Pancreas (tissue), 10 donors: ENCODE measurements around the gene SLCO2B1. TPM values are rescaled to one million over a fixed set of nuclear protein-coding genes. Genes with fewer than 3 reads are reported as not detected.
A peak's percentile ranks its signal among the peaks of the same experiment; 100 is the strongest.

ENCODE experiments used
- ATAC-seq, 4 donors: fragments of 200-7000 bp; cut with Tn5 transposase; one replicate each; pipeline versions ENCODE4 v1.8.0 to v1.9.1; 2020; ENCODE audit warnings: mild to moderate bottlenecking in 4 of 4, moderate library complexity in 4 of 4
- DNase-seq, 6 donors: peaks; one replicate each; pipeline ENCODE4 v3.0.0-alpha.2; 2020
- FAIRE-seq: peaks from 2 replicates; lab custom pipeline; 2012; peaks lifted over from hg19 to GRCh38; lab: Jason Lieb, UNC
- H3K27ac ChIP-seq, 4 donors: fragments of 200-600 bp; sonication (generic); 1 replicate in 3 of 4; 2 replicates in 1 of 4; pipeline versions ENCODE4 v1.5.0 to v1.8.0; 2020
- H3K27me3 ChIP-seq, 4 donors: fragments of 200-600 bp; one replicate each; pipeline ENCODE4 v1.8.0; 2021
- H3K36me3 ChIP-seq, 3 donors: fragments of 200-600 bp; sonication (generic) in 1 of 3; one replicate each; pipeline versions ENCODE4 v1.5.0 to v1.8.0; 2020 to 2021
- H3K4me1 ChIP-seq, 3 donors: fragments of 200-600 bp; one replicate each; pipeline ENCODE4 v1.8.0; 2021
- H3K4me3 ChIP-seq, 4 donors: fragments of 200-600 bp; sonication (generic) in 2 of 4; one replicate each; pipeline versions ENCODE4 v1.5.0 to v1.8.0; 2020 to 2021
- H3K9me3 ChIP-seq, 4 donors: fragments of 200-600 bp; one replicate each; pipeline ENCODE4 v1.8.0; 2021
- WGBS, 2 donors: extraction: QIAGEN DNeasy Blood & Tissue Kit; methylation state at CpG; one replicate each; pipeline ENCODE4 v1.1.7; 2013; 5-methylcytosine and 5-hydroxymethylcytosine counted together
- intact Hi-C, 3 donors: fragments of 100-400 bp; cut with DNase I; formaldehyde crosslinking; loops; one replicate each; pipeline versions ENCODE4 v1.11.1 to v1.14.2; 2022
- polyA plus RNA-seq, 2 donors: library from polyadenylated mRNA; stranded (reverse); fragments of 200-250 nt; gene quantifications; one replicate each; pipeline ENCODE4 v1.2.3, GENCODE V29; 2013
- total RNA-seq, 6 donors: library from RNA; stranded (reverse); fragmentation: NEBNext Ultra II Directional in 4 of 6; extraction: Animal tissue kit (Norgen Biotek cat#: 25700) in 4 of 6; gene quantifications; one replicate each; pipeline versions ENCODE4 v1.2.1 to v1.2.4, GENCODE V29; 2021 to 2023
- TF ChIP-seq, protein P1 (sequence below), 4 donors: fragments of 200-600 bp; sonication (generic) in 3 of 4; IDR thresholded peaks; one replicate each; pipeline versions ENCODE4 v1.5.0 to v1.8.0; 2021; ENCODE audit warnings: antibody characterized with exemption in 4 of 4
- donor health status: healthy with polysubstance abuse.
- donor health status: DM: no; HTN: no; CAD: no; lungs with moderate emphysema.
- donor health status: DM: no; HTN: no; CAD: no.
- donor health status: control.
- donor health status: control.
- donor health status: Bipolar disorder and iron deficiency.
- donor health status: DM: yes; HTN: yes; CAD: no.
- donor health status: DM: no; HTN: no; CAD: no.
- donor health status: DM: no; HTN: no; CAD: no.
- donor health status: DM: yes; HTN: yes; CAD: no.

The SLCO2B1 gene
- total and polyA plus RNA-seq, 8 donors: 3.6 to 71.4 (median 25.9) TPM

DNA sequence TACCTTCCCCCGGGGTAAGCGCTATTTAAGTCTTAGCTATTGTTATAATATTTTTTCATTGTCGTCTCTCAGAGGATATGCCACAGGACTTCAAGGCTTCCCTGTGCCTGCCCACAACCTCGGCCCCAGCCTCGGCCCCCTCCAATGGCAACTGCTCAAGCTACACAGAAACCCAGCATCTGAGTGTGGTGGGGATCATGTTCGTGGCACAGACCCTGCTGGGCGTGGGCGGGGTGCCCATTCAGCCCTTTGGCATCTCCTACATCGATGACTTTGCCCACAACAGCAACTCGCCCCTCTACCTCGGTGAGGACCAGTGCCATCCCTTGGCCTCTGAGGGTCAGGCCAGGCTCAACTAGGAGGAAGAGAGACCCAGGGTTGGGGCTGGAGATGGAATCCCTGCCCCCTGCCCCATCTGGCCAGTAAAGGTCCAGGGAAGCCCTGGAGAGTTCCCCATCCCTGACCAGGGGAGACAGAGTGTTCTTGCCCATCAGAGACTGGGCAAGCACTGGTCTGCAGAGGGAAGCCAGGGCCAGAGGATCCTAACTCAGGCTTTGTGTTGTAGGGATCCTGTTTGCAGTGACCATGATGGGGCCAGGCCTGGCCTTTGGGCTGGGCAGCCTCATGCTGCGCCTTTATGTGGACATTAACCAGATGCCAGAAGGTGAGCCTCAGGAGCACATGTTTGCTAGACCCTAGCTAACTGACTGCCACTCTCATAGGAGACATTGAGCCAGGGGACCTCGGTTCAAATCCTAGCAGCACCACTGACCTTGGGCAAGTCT is 18.4 kb downstream of the SLCO2B1 start:
- Histone ChIP-seq H3K27ac (no peak overlapping the region), H3K9me3 (no peaks in the 10 kb centered on the region), H3K4me3 (no peak overlapping the region), H3K4me1 (peaks cover 0 to 4% (median 4%) of the 10 kb centered on the region in 3 donors), H3K27me3 (no peaks in the 10 kb centered on the region), H3K36me3 (no peaks in the 10 kb centered on the region)
- WGBS, 2 donors: 89 to 90% methylated on average over 13 of the region's 13 CpGs
- no peak for ATAC-seq
- intact Hi-C loops: no loop called here
- no peak for DNase-seq
- TF ChIP-seq, protein P1, sequence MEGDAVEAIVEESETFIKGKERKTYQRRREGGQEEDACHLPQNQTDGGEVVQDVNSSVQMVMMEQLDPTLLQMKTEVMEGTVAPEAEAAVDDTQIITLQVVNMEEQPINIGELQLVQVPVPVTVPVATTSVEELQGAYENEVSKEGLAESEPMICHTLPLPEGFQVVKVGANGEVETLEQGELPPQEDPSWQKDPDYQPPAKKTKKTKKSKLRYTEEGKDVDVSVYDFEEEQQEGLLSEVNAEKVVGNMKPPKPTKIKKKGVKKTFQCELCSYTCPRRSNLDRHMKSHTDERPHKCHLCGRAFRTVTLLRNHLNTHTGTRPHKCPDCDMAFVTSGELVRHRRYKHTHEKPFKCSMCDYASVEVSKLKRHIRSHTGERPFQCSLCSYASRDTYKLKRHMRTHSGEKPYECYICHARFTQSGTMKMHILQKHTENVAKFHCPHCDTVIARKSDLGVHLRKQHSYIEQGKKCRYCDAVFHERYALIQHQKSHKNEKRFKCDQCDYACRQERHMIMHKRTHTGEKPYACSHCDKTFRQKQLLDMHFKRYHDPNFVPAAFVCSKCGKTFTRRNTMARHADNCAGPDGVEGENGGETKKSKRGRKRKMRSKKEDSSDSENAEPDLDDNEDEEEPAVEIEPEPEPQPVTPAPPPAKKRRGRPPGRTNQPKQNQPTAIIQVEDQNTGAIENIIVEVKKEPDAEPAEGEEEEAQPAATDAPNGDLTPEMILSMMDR (IDR thresholded peaks at IDR 0.05): no peak
- no peak for FAIRE-seq

GRCh38 chr11:75170516-75171201 is 19.8 kb downstream of the SLCO2B1 start:
- H3K27me3 ChIP-seq: no peaks in the 10 kb centered on the region
- H3K27ac ChIP-seq: no peak overlapping the region
- no peaks in the 10 kb centered on the region for H3K4me1 ChIP-seq
- H3K9me3 ChIP-seq: no peaks in the 10 kb centered on the region
- FAIRE-seq: no peak
- H3K4me3 ChIP-seq: no peak overlapping the region
- DNase-seq: no peak
- WGBS, 2 donors: 74 to 84% methylated on average over 18 of the region's 18 CpGs
- TF ChIP-seq, protein P1 (IDR thresholded peaks at IDR 0.05): no peak
- intact Hi-C loops: no loop called here
- ATAC-seq: no peak
- H3K36me3 ChIP-seq: no peaks in the 10 kb centered on the region

GRCh38 chr11:75173336-75173735 is 22.4 kb downstream of the SLCO2B1 start:
- Histone ChIP-seq H3K27me3 (no peaks in the 10 kb centered on the region), H3K9me3 (no peaks in the 10 kb centered on the region), H3K27ac (no peak overlapping the region), H3K4me3 (no peak overlapping the region), H3K4me1 (no peaks in the 10 kb centered on the region), H3K36me3 (no peaks in the 10 kb centered on the region)
- FAIRE-seq (no peak), ATAC-seq (no peak), DNase-seq (no peak)
- TF ChIP-seq, protein P1 (IDR thresholded peaks at IDR 0.05): no peak
- intact Hi-C loops: no loop called here
- 93 to 96% methylated on average over 7 of the region's 7 CpGs for WGBS, 2 donors

DNA sequence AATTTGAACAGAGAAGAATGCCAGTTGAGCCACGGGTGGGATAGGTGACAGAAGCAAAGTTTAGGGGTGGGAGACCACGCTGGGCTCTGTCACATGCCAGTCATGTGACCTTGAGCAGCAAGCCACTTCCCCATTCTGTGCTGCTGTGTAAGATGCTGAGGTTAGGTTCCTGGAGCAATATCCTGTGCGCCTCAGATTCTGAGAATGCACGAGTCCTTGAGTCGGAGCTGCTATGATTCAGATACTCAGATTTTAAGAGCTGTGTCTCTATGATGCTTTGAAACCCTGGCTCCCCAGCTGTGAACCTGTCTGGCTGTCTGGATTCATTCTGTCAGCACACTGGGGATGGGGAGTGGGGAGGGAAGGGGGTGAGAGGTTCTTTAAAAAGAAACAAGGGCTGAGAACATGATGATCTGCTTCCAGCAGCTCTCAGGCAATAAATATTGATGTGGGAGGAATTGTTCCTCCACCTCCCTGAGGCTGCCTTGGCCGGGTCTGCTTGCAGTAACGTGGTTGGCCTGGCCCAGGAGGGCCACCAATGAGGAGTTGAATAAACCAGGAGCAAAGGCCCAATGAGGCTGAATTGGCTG is 24.0 kb downstream of the SLCO2B1 start:
- FAIRE-seq (no peak), ATAC-seq (peak in 3 of 4 donors; percentile 24 to 78 (median 73)), DNase-seq (no peak)
- intact Hi-C loops: no loop called here
- Histone ChIP-seq H3K27me3 (no peaks in the 10 kb centered on the region), H3K4me1 (no peaks in the 10 kb centered on the region), H3K27ac (peak overlapping the region in 2 of 4 donors; percentile 37 to 45), H3K9me3 (no peaks in the 10 kb centered on the region), H3K36me3 (no peaks in the 10 kb centered on the region), H3K4me3 (no peak overlapping the region)
- 61 to 70% methylated on average over 7 of the region's 7 CpGs for WGBS, 2 donors
- TF ChIP-seq, protein P1 (IDR thresholded peaks at IDR 0.05): no peak
